Fibroblast of mammary gland (primary cell): ENCODE data around the gene PIEZO1.

Experiments
- DNase-seq: peaks from one replicate; pipeline ENCODE4 v3.0.0-alpha.2; 2010; ENCODE audit warnings: low read depth
- H3K4me3 ChIP-seq: 2 replicates; pipeline ENCODE4 v1.5.1; 2011; ENCODE audit warnings: low read depth, mild to moderate bottlenecking, low read length, moderate library complexity; ENCODE audit not compliant: control insufficient read depth
- TF ChIP-seq, protein P1 (sequence below): conservative IDR thresholded peaks from 2 replicates; pipeline ENCODE4 v1.5.1; 2011; ENCODE audit warnings: low read depth, low read length, inconsistent platforms; ENCODE audit not compliant: control insufficient read depth, insufficient read depth

Gene PIEZO1

GRCh38 chr16:88725609-88726407 is 59.2 kb downstream of the PIEZO1 start:
- DNase-seq = no peak
- TF ChIP-seq, protein P1, sequence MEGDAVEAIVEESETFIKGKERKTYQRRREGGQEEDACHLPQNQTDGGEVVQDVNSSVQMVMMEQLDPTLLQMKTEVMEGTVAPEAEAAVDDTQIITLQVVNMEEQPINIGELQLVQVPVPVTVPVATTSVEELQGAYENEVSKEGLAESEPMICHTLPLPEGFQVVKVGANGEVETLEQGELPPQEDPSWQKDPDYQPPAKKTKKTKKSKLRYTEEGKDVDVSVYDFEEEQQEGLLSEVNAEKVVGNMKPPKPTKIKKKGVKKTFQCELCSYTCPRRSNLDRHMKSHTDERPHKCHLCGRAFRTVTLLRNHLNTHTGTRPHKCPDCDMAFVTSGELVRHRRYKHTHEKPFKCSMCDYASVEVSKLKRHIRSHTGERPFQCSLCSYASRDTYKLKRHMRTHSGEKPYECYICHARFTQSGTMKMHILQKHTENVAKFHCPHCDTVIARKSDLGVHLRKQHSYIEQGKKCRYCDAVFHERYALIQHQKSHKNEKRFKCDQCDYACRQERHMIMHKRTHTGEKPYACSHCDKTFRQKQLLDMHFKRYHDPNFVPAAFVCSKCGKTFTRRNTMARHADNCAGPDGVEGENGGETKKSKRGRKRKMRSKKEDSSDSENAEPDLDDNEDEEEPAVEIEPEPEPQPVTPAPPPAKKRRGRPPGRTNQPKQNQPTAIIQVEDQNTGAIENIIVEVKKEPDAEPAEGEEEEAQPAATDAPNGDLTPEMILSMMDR = no peak
- no peak overlapping the region for H3K4me3 ChIP-seq

DNA sequence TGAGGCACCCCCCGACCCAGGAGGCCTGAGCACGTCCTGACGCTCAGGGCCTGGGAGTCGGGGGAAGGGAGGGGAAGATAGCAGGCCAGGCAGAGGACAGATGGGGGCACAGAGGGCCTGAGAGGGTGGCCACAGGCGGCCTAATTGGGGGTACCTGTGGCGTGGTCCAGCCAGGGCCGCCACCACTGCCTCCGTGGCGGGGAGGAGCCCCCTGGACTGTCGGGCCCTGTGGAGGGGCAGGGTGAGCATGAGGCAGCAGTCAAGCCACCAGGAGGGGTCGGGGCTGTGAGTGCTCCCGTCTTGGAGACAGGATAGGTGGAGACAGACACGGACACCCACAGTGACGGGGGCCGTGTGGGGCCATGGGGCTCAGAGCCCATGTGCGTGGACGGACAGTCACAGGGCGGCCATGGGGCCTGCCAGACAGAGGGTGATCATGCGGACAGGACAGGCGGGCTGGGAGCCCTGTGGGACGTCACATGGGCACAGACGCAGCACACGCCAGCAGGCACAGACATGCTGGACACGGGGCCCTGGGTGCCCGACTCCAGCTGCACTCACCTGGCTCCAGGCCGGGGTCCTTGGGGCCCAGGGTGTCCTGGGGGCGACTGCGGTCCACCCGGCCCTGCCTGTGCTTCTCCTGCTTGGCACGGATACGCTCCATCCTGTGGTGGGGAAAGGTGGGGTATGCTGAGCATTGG is 60.0 kb downstream of the PIEZO1 start:
- no peak overlapping the region for H3K4me3 ChIP-seq
- TF ChIP-seq, protein P1 = no peak

DNA sequence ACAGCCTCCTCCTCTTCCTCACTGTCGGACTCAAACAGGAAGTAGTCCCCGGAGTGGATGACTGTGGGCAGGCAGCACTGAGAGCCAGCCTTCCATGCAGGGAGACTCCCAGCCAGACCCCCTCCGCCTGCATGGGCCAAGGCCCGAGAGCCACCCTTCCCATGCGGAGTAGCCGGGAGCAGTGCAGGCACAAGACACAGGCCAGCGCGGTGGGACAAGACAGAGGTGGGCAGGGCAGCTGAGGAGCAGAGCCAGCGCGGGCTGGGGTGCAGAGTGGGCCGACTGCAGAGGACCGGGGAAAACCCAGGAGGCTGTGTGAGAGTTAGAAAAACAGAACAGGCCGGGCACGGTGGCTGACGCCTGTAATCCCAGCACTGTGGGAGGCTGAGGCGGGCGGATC is 61.1 kb downstream of the PIEZO1 start:
- no peak for DNase-seq
- no peak overlapping the region for H3K4me3 ChIP-seq
- TF ChIP-seq, protein P1 = no peak

More for the DNA sequence above, 60.0 kb downstream of the PIEZO1 start:
- DNase-seq = no peak

- no peak overlapping the region for H3K4me3 ChIP-seq
- DNase-seq = no peak
- TF ChIP-seq, protein P1 = no peak
These were observed 61.5 kb downstream of the PIEZO1 start for GRCh38 chr16:88723507-88723887.

DNA sequence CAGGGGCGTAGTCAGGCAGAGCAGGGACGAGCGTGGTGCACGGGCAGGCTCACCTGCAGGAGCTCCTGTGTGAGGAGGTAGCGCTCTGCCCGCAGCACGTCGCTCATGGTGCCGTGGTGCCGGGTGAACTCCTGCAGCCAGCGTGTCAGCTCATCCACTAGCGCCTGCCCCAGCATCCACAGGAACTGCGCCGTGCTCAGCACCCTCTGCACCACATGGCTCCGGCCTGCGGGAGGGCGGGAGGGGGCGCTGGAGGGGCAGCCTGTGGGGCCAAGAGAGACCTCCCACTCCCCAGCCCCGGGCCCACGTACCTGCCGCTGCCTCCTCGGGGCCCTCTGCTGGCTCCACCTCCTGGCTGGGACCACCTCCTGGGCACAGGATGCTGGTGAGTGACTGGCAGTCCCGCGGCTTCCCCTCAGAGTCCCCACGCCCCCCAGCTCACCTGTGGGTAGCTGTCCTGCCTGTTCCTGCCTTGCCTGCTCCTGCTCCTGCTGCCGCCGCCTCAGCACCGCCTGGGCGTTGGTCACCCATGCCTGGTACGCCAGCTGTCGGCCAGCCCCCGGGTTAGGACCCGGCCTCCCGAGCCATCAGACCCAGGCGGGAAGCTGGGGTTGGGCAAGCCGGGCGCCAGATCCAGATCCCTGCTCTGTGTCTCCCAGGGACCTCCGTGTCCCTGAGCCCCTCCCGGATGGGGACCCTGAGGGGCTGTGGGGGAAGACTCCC is 62.1 kb downstream of the PIEZO1 start:
- TF ChIP-seq, protein P1 = no peak
- no peak for DNase-seq
- H3K4me3 ChIP-seq = no peak overlapping the region

DNA sequence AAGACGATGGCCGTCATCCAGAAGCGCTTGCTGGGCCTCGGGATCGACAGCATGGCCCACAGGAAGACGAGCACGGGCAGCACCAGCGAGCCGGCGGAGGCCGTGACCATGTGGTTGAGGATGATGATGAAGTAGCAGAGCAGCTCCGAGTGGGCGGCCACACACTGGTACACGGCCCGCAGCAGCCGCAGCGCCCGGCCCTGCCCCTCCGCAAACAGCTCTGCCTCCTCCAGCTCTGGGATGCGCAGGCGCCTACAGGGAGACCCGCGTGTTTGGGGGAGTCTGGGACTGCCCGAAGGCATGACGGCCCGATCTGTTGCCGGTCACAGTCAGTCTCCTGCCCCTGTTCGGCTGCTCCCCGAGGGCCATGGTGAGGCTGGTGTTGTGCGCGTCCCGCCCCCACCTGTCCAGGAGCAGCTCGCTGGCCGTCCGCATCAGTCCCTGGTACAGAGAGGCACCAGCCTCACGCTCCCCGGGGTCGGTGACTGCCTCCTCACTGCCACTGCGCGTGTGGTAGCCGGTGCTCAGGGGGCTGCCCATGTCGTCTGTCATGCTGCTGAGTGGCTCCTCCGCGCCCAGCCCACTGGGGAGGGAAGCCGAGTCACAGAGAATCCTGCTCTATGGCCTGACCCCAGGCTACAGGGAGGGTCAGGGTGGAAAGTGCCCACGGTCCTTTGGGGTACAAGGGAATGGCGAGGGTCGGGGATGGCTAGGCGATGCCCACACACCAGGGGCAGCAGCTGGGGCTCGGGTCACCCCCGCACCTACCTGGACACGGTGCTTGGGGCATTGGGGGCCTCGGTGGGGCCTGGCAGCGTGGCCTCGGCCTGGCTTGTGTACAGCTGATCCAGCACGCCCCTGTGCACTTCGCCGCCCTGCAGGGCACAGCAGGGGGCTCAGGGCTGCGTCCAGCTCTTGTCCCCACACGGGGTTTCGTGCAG is 62.9 kb downstream of the PIEZO1 start:
- H3K4me3 ChIP-seq = no peak overlapping the region
- DNase-seq = no peak
- TF ChIP-seq, protein P1 = no peak
